Activated T-cell treated with anti-CD3 and anti-CD28 coated beads, Interleukin-2, amount 50 U/mL, for 24 hours (primary cell): ENCODE data around the gene GRK5.

Experiments
- DNase-seq: peaks from one replicate; pipeline ENCODE4 v3.0.0-alpha.2; 2020
- H3K27ac Mint-ChIP-seq: 2 replicates; pipeline ENCODE4 v1.8.0; 2020; ENCODE audit warnings: mild to moderate bottlenecking, mixed read lengths
- H3K27me3 Mint-ChIP-seq: 2 replicates; pipeline ENCODE4 v1.8.0; 2020; ENCODE audit warnings: mixed read lengths
- H3K36me3 Mint-ChIP-seq: 2 replicates; pipeline ENCODE4 v1.8.0; 2020; ENCODE audit warnings: low read depth, mixed read lengths
- H3K4me1 Mint-ChIP-seq: 2 replicates; pipeline ENCODE4 v1.8.0; 2020; ENCODE audit warnings: low read depth, mixed read lengths
- H3K4me3 Mint-ChIP-seq: 2 replicates; pipeline ENCODE4 v1.8.0; 2020; ENCODE audit warnings: mild to moderate bottlenecking, moderate library complexity, mixed read lengths
- H3K9me3 Mint-ChIP-seq: 2 replicates; pipeline ENCODE4 v1.8.0; 2020; ENCODE audit warnings: mixed read lengths

Gene GRK5

DNA sequence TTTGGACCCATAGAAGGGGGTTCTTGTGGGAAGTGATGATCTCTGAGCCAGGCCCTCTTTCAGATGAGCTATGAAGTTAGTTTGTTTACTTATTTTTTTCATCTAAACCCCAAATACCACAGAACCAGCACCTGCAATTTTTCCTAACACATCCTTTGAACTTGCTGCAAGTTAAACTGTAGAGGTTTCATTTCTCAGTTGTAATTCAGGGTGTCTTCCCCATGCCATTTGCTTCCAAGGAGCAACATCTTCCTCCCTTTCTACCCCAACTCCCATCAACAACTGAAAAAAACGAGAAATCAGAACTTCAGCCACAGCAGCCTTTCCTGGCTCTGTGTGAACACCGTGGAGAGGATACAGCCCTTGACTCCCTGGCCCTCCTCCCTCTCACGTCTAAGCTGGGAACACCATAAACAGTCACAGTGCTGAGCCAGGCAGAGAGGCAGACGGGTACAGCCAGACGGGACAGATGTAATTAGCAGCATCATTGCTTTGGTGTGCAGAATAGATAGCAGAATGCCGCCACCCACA is 271.5 kb downstream of the GRK5 start:
- H3K9me3 Mint-ChIP-seq, result peaks cover 1% of the 10 kb centered on the region
- H3K4me3 Mint-ChIP-seq, result peak overlapping the region; percentile 28
- no peaks in the 10 kb centered on the region for H3K27me3 Mint-ChIP-seq

DNA sequence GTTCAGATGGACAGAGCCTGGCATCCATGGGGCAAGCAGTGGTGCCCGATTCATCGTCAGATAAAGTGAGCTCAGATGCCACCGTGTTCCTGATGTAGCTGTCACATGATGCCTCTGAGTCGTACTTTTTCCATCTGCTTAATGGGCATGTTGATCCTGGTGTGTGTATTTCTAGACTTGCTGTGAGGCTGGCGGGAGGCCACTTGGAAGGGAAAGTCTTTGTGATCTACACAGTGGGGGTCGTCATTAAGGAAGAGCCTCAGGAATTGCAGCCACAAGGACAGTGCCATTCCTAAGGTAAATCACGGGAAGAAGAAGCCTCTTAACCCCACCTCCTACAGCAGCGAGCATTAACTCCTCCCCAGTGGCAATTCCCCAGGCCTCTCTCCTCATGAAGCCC is 272.2 kb downstream of the GRK5 start:
- no peak for DNase-seq
- Mint-ChIP-seq H3K9me3 (no peaks in the 10 kb centered on the region), H3K27me3 (no peaks in the 10 kb centered on the region), H3K27ac (peak overlapping the region; percentile 4), H3K4me3 (no peak overlapping the region), H3K4me1 (peaks cover 29% of the 10 kb centered on the region), H3K36me3 (no peaks in the 10 kb centered on the region)

More for the DNA sequence above, 271.5 kb downstream of the GRK5 start:
- DNase-seq, result no peak
- Mint-ChIP-seq H3K4me1 (peaks cover 29% of the 10 kb centered on the region), H3K27ac (peak overlapping the region; percentile 47), H3K36me3 (no peaks in the 10 kb centered on the region)

DNA sequence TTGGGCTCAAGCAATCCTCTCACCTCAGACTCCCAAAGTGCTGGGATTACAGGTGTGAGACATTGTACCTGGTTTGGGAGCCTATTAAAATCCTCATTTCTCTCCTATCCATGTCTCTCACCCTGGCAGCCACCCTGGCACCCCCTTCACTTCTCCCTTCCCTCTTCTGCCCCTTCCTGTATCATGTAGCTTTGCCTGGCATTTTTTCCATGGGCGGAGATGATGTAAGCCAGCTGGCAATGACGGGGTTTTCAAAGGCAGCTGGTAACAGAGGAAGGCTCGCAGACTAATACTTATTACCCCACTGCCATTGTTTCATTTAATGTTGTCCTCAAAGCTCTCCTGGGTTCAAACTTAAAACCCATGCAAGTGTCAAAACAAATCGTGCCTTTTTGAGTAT is 273.3 kb downstream of the GRK5 start:
- no peak overlapping the region for H3K27ac Mint-ChIP-seq
- no peak for DNase-seq

DNA sequence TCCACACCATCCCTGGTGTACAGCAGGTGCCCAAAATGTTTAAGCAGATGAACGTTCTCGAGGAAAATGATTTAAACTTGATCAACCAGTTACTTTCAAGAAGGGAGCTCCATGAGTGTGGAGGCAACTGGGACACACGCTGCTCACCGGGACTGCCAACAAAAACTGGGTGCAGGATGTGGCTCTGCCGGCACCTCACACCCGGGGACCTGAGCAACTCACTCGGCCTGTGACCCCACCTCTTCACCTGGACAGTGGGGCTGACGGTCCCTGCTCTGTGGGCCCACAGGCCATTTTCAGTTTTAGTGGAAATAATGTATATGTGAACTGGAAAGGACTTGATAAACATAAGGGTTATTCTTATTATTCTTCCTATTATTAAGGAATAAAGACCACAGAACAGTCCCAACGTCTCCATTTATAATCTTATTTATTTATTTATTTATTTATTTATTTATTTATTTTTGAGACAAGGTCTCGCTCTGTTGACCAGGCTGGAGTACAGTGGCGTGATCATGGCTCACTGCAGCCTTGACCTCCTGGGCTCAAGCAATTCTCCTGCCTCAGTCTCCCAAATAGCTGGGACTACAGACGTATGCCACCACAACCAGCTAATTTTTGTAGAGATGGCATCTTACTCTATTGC is 274.5 kb downstream of the GRK5 start:
- Mint-ChIP-seq H3K9me3 (no peaks in the 10 kb centered on the region), H3K27ac (no peak overlapping the region), H3K36me3 (no peaks in the 10 kb centered on the region), H3K4me1 (peaks cover 29% of the 10 kb centered on the region), H3K27me3 (no peaks in the 10 kb centered on the region), H3K4me3 (no peak overlapping the region)
- no peak for DNase-seq

More for the DNA sequence above, 273.3 kb downstream of the GRK5 start:
- no peaks in the 10 kb centered on the region for H3K27me3 Mint-ChIP-seq
- H3K4me3 Mint-ChIP-seq, result no peak overlapping the region
- H3K9me3 Mint-ChIP-seq, result no peaks in the 10 kb centered on the region
- peaks cover 29% of the 10 kb centered on the region for H3K4me1 Mint-ChIP-seq
- H3K36me3 Mint-ChIP-seq, result no peaks in the 10 kb centered on the region

DNA sequence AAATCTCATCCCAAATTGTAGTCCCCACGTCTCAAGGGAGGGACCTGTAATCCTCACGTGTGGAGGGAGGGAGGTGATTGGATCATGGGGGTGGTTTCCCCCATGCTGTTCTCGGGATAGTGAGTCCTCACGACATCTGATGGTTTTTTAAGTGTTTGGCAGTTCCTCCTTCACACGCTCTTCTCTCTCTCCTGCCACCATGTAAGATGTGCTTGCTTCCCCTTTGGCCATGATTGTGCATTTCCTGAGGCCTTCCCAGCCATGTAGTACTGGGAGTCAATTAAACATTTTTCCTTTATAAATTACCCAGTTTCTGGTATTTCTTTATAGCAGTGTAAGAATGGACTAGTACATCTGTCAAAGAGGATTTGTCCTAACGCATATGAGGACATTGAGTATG is 275.6 kb downstream of the GRK5 start:
- no peak for DNase-seq
- Mint-ChIP-seq H3K27me3 (no peaks in the 10 kb centered on the region), H3K36me3 (no peaks in the 10 kb centered on the region), H3K4me1 (peaks cover 19% of the 10 kb centered on the region), H3K9me3 (no peaks in the 10 kb centered on the region), H3K4me3 (no peak overlapping the region), H3K27ac (no peak overlapping the region)

DNA sequence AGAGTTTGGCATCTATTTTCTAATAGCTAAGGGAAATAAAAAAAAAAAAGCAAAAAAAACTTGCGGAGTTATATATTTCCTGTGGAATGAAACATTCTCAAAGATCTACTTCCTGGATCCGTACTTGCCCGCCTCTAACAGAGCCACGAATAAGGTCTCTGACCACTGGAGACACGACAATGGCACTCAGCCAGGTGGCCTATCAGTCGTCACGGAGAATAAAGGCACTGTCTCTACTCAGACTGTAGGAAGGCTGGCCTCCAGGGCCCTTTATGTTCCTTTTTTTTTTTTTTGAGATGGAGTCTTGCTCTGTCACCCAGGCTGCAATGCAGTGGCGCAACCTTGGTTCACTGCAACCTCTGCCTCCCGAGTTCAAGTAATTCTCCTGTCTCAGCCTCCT is 276.5 kb downstream of the GRK5 start:
- no peaks in the 10 kb centered on the region for H3K36me3 Mint-ChIP-seq
- H3K27me3 Mint-ChIP-seq, result no peaks in the 10 kb centered on the region
- H3K9me3 Mint-ChIP-seq, result no peaks in the 10 kb centered on the region
- peaks cover 13% of the 10 kb centered on the region for H3K4me1 Mint-ChIP-seq
- H3K27ac Mint-ChIP-seq, result no peak overlapping the region
- no peak for DNase-seq
- H3K4me3 Mint-ChIP-seq, result no peak overlapping the region

DNA sequence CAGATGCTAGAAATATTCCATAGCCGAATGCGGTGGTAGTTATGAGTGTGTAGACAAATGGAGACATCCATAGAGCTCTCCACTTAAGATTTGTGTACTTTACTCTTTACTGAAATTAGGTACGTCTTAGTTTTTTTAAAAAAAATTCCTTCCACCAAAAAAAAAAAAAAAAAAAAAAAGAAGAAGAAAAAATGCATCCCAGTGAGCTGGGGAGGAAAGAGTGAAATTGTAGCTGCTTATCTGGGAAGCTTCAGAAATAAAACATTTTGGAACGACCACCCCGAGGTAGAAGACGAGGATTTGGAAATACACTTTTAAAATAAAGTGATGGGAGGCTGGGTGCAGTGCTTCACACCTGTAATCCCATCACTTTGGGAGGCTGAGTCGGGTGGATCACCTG is 281.3 kb downstream of the GRK5 start:
- Mint-ChIP-seq H3K36me3 (no peaks in the 10 kb centered on the region), H3K27me3 (no peaks in the 10 kb centered on the region), H3K4me3 (no peak overlapping the region), H3K27ac (peak overlapping the region; percentile 93), H3K4me1 (peaks cover 37% of the 10 kb centered on the region), H3K9me3 (no peaks in the 10 kb centered on the region)
- no peak for DNase-seq

DNA sequence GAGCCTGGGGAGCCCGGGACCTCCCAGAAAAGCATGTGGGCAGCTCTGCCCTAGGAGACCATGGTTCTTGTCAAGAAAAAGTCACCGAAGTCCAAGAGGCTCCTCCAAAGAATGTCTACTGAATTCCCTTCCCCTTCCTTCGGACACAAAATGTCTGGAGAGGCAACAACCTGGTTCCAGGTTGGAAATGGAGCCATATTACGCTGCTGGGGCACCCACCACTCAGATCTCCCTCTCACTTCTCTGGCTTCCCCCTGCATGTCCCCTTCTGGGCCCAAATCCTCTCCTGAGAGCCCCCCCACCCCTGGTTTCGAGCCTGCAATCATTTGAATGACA is 282.6 kb downstream of the GRK5 start:
- Mint-ChIP-seq H3K36me3 (no peaks in the 10 kb centered on the region), H3K4me1 (peaks cover 50% of the 10 kb centered on the region), H3K9me3 (no peaks in the 10 kb centered on the region)

DNA sequence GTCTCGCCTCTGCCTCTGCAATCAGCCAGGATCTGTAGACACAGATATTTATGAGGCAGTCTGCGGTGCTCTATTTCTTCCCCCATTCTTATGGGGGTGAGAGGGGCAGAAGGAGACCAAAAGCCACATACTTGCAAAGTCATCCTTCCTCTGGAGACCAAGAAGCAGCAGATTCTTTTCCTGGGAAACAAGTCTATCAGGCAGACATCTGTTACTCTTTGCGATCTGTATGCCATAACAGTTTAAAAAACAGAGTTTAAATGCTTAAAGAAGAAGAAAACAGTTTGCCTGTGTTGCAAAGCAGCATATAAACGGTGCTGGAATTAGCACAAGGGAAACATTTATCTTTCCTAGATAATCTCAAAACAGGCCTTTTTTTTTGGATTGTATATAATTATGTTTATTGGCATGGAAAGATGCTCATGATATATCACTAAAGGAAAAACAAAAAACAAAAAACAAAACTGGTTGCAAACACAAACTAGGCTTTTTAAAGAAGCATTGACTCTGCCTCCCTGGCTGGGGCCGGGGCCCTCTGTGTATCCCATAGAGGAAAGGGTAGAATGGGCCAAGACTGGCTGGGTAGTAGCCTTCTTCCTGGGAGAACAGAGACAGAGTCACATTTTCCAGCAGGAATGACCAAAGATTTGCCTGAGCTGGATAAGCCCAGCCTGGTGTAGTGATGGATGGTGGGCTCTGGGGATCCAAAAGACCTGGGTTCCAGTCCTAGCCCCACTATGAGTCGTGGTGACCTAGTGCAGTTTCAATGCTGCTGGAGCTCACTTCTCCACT is 284.8 kb downstream of the GRK5 start:
- H3K27ac Mint-ChIP-seq, result peak overlapping the region; percentile 17
- no peaks in the 10 kb centered on the region for H3K9me3 Mint-ChIP-seq
- no peaks in the 10 kb centered on the region for H3K27me3 Mint-ChIP-seq
- peaks cover 5% of the 10 kb centered on the region for H3K36me3 Mint-ChIP-seq
- DNase-seq, result no peak
- H3K4me3 Mint-ChIP-seq, result no peak overlapping the region
- H3K4me1 Mint-ChIP-seq, result peaks cover 70% of the 10 kb centered on the region

More for the DNA sequence above, 282.6 kb downstream of the GRK5 start:
- peak overlapping the region; percentile 93 for H3K27ac Mint-ChIP-seq
- no peak for DNase-seq
- peak overlapping the region; percentile 77 for H3K4me3 Mint-ChIP-seq
- no peaks in the 10 kb centered on the region for H3K27me3 Mint-ChIP-seq

DNA sequence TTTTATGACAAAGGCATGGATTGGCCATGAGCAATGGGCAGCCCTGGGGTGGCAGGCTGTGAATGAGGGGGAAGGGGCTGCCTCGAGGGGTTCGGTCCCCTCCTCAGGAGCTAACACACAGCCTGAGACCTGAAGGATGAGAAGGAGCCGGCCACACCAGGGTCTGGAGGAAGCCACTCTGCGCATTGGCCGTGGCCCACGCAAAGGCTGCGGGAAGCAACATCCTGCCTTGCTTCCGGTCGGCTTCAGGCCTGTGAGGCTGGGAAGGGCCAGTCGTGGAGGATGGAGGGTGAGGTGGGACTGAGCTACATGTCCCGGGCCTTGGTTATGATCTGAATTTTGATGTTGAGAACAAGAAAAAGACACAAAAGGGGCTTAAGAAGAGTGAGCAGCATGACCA is 285.8 kb downstream of the GRK5 start:
- Mint-ChIP-seq H3K27ac (peak overlapping the region; percentile 83), H3K9me3 (no peaks in the 10 kb centered on the region), H3K27me3 (no peaks in the 10 kb centered on the region), H3K36me3 (peaks cover 14% of the 10 kb centered on the region), H3K4me3 (no peak overlapping the region), H3K4me1 (peaks cover 80% of the 10 kb centered on the region)
- no peak for DNase-seq

DNA sequence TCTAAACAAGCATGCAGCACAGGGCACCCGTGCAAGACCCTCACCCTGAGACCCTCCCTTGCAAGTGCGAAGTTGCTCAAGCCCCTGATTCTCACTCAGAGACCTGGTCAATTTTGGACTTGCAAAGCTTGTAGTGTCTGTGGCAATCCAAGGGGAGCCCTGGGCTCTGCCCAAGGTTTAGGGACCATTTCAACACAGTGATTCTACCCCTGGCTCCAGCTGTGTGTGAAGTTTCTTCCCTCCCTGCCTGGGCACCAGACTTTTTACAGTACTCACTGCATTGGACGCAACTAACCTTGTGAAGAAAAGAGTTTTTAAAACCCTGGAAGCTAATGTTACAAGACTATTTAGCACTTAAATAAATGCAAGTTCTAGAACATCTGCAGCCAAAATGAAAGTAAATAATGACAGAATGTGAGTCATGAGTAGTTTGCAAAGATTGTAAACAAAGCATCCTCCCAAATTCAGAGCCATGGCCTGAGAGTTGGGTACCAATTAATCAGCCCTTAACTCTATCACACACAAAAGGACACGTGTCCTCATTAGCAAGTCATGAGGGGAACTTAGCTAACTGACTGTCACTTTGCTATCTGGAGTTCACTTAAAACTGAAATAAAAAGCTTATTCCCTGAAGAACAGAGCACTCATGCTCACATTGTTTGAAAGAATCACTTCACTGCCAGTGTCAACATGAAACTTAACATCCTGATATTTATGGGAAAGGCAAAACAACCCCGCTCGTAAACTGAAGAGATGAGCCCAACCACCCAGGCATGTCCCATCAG is 287.1 kb downstream of the GRK5 start:
- Mint-ChIP-seq H3K36me3 (peaks cover 27% of the 10 kb centered on the region), H3K27ac (peak overlapping the region; percentile 83), H3K9me3 (no peaks in the 10 kb centered on the region), H3K4me1 (peaks cover 84% of the 10 kb centered on the region), H3K4me3 (no peak overlapping the region), H3K27me3 (no peaks in the 10 kb centered on the region)
- no peak for DNase-seq

DNA sequence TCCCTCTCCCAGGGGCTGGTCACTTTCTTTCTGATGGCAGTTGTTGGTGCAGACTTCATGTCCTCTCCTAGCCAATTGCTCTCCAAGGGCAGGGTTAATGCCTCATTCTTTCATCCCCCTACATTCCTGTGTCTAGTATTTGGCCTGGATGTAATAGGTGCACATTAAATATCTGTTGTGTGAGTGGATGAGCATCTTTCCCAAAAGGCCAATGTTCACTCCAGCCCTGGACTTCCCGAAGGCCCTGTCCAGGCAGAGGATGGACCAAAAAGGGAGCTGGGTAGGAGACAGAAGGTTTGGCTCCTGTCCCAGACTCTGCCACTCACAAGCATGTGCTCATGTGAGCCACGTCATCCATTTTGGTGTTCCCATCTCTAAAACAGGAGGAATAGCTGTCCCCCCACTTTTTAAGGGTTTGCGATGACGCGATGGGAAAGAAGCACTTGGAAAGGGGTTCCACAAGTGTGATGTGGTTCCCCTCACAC is 287.7 kb downstream of the GRK5 start:
- no peak overlapping the region for H3K4me3 Mint-ChIP-seq

DNA sequence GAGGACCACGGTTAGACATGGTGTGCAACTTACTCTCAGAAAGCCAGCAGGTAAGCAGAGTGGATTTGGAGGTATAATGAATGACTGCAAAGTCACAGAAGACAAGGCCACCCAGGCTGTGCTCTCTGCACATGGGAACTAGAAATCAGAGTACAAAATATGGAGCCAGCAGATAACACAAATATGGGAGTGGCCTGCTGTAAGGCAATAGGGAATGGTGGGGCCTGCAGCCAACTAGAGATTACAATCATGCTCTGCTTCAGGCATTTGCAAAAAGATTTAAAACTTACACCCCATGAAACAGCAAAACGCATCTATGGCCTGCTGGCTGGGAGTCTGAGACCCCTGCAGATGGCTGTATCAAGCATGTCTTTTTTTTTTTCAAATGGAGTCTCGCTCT is 288.2 kb downstream of the GRK5 start:
- Mint-ChIP-seq H3K27ac (peak overlapping the region; percentile 99), H3K36me3 (peaks cover 38% of the 10 kb centered on the region), H3K9me3 (no peaks in the 10 kb centered on the region)

More for the DNA sequence above, 287.7 kb downstream of the GRK5 start:
- H3K27ac Mint-ChIP-seq, result peak overlapping the region; percentile 72
- peaks cover 33% of the 10 kb centered on the region for H3K36me3 Mint-ChIP-seq
- DNase-seq, result no peak
- H3K4me1 Mint-ChIP-seq, result peaks cover 85% of the 10 kb centered on the region
- H3K9me3 Mint-ChIP-seq, result no peaks in the 10 kb centered on the region
- no peaks in the 10 kb centered on the region for H3K27me3 Mint-ChIP-seq

DNA sequence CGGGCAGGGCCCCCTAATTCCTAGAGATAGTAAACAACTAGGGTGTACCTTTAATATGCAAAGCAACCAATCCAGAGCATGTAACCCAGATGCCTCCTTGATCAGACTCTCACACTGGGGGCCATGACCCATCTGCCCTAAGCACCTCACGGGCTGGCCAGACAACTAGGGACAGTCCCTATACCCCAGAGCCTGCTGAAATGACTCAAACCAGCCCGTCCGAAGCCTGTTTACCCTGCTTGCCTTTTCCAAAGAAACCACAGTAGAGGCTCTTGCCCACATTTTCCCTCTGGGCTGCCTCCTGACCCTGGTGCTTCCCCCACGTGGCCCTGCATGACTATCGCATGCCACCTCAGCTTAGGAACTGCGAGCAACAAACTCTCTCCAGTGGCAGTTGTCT is 288.9 kb downstream of the GRK5 start:
- Mint-ChIP-seq H3K4me3 (peak overlapping the region; percentile 27), H3K9me3 (no peaks in the 10 kb centered on the region), H3K4me1 (peaks cover 93% of the 10 kb centered on the region), H3K27me3 (no peaks in the 10 kb centered on the region), H3K36me3 (peaks cover 45% of the 10 kb centered on the region), H3K27ac (peak overlapping the region; percentile 99)
- DNase-seq, result peak; percentile 67

More for the DNA sequence above, 288.2 kb downstream of the GRK5 start:
- no peaks in the 10 kb centered on the region for H3K27me3 Mint-ChIP-seq
- H3K4me1 Mint-ChIP-seq, result peaks cover 86% of the 10 kb centered on the region
- H3K4me3 Mint-ChIP-seq, result no peak overlapping the region
- DNase-seq, result no peak
